HepG2 (cell line): ENCODE results near the gene PEF1. TPM values are rescaled to one million over a fixed set of nuclear protein-coding genes. Genes with fewer than 3 reads are reported as not detected.

ENCODE experiments used
- AKNA ChIP-seq: sonication (generic); formaldehyde crosslinking; IDR thresholded peaks from 2 replicates; pipeline ENCODE4 v1.4.0; 2020; ENCODE audit warnings: missing genetic modification reagents, borderline replicate concordance
- CBX5 ChIP-seq: sonication (generic); formaldehyde crosslinking; IDR thresholded peaks from 2 replicates; pipeline ENCODE4 v1.4.0; 2020; ENCODE audit warnings: missing genetic modification reagents, borderline replicate concordance
- ELF1 ChIP-seq: sonication (generic); formaldehyde crosslinking; IDR thresholded peaks from 2 replicates; pipeline ENCODE4 v1.4.0; 2020; ENCODE audit warnings: missing genetic modification reagents
- FIP1L1 ChIP-seq: fragments of 200-400 bp; formaldehyde crosslinking; IDR thresholded peaks from 2 replicates; pipeline ENCODE4 v1.6.1; 2018; ENCODE audit warnings: low read depth, mild to moderate bottlenecking, low read length, moderate library complexity, borderline replicate concordance; ENCODE audit not compliant: insufficient read depth
- FOXJ3 ChIP-seq: sonication (generic); formaldehyde crosslinking; IDR thresholded peaks from 2 replicates; pipeline ENCODE4 v1.4.0; 2020; ENCODE audit warnings: missing genetic modification reagents, mild to moderate bottlenecking, borderline replicate concordance
- GTF2F1 ChIP-seq: fragments of 150-350 bp; IDR thresholded peaks from 2 replicates; pipeline ENCODE4 v1.6.1; 2014; ENCODE audit warnings: low read length
- PHF20 ChIP-seq: sonication (generic); formaldehyde crosslinking; IDR thresholded peaks from 2 replicates; pipeline ENCODE4 v1.5.0; 2020; ENCODE audit warnings: mild to moderate bottlenecking, missing genetic modification reagents
- SALL1 ChIP-seq: sonication (generic); formaldehyde crosslinking; IDR thresholded peaks from 2 replicates; pipeline ENCODE4 v1.8.0; 2022; ENCODE audit warnings: mild to moderate bottlenecking, missing genetic modification reagents
- TFDP1 ChIP-seq: IDR thresholded peaks from 2 replicates; pipeline ENCODE4 v1.6.1; 2016; ENCODE audit warnings: missing compliant biosample characterization, missing genetic modification reagents, borderline replicate concordance
- TFE3 ChIP-seq: IDR thresholded peaks from 2 replicates; pipeline ENCODE4 v1.6.1; 2016
- UBTF ChIP-seq: sonication (generic); formaldehyde crosslinking; IDR thresholded peaks from 2 replicates; pipeline ENCODE4 v1.4.0; 2020; ENCODE audit warnings: mild to moderate bottlenecking, missing genetic modification reagents
- USF2 ChIP-seq, 2 experiments: sonication (generic) in 1 of 2; formaldehyde crosslinking in 1 of 2; IDR thresholded peaks; 2 replicates each; pipeline versions ENCODE4 v1.5.1 to v1.6.1; 2011 to 2020; ENCODE audit warnings: borderline replicate concordance in 1 of 2, low read depth in 1 of 2, low read length in 1 of 2, mild to moderate bottlenecking in 1 of 2, missing genetic modification reagents in 1 of 2, moderate library complexity in 1 of 2
- ZFY ChIP-seq: sonication (generic); formaldehyde crosslinking; IDR thresholded peaks from 2 replicates; pipeline ENCODE4 v1.4.0; 2020; ENCODE audit warnings: missing genetic modification reagents
- ZNF350 ChIP-seq: sonication (generic); formaldehyde crosslinking; IDR thresholded peaks from 2 replicates; pipeline ENCODE4 v1.4.0; 2020; ENCODE audit warnings: mild to moderate bottlenecking, low read depth, missing genetic modification reagents, borderline replicate concordance
- ZNF530 ChIP-seq: sonication (generic); formaldehyde crosslinking; IDR thresholded peaks from 2 replicates; pipeline ENCODE4 v1.5.0; 2020; ENCODE audit warnings: low read depth, mild to moderate bottlenecking, missing genetic modification reagents
- polyA plus RNA-seq, 8 experiments: library from polyadenylated mRNA; depleted of rRNA in 3 of 8; stranded (reverse) in 7 of 8; unstranded in 1 of 8; fragments of >200 nt; fragmentation: Illumina TruSeq in 4 of 8; extraction: Trizol in 4 of 8; gene quantifications; 2 replicates each; pipeline versions ENCODE4 v1.2.1 to v1.2.3, GENCODE V29; 2011 to 2016; ENCODE audit warnings: low read depth in 4 of 8, missing spikeins in 1 of 8, mixed read lengths in 1 of 8; ENCODE audit not compliant: insufficient read depth in 1 of 8
- total RNA-seq, 5 experiments: library from RNA; depleted of rRNA; stranded (reverse); fragments of >200 nt; fragmentation: Illumina TruSeq; extraction: Trizol; gene quantifications; 2 replicates each; pipeline ENCODE4 v1.2.3, GENCODE V29; 2016; ENCODE audit warnings: low read depth in 1 of 5

Gene PEF1
- total and polyA plus RNA-seq, 2 of the 13 experiments (the other 11 are each of a cell fraction or from before 2014, with no cell fraction given) = 57.1 to 57.8 TPM

GRCh38 chr1:31583995-31584868 is 60.4 kb downstream of the PEF1 start (continued):
- no peak for TF ChIP-seq USF2 (IDR thresholded peaks at IDR 0.05; ENCODE audit: low read depth, low read length)
- TF ChIP-seq USF2 (CRISPR knock-in tag; IDR thresholded peaks at IDR 0.05; ENCODE audit: borderline replicate concordance) = peak; percentile 67; the same call in 1 of the 2 replicates
- TF ChIP-seq AKNA (CRISPR knock-in tag) = no peak
- no peak for TF ChIP-seq PHF20 (CRISPR knock-in tag)
- no peak for TF ChIP-seq FIP1L1
- no peak for TF ChIP-seq GTF2F1
- no peak for TF ChIP-seq FOXJ3
- no peak for TF ChIP-seq ELF1 (CRISPR knock-in tag)
- peak; percentile 51 for TF ChIP-seq UBTF (CRISPR knock-in tag)
- TF ChIP-seq CBX5 (CRISPR knock-in tag) = no peak
- peak; percentile 58 for TF ChIP-seq ZFY
- peak; percentile 75; the same call in 1 of the 2 replicates for TF ChIP-seq ZNF530 (CRISPR knock-in tag)
- peak; percentile 89 for TF ChIP-seq TFE3
- no peak for TF ChIP-seq TFDP1 (CRISPR knock-in tag)
- TF ChIP-seq ZNF350 (CRISPR knock-in tag) = peak; percentile 37; the same call in 1 of the 2 replicates
- peak; percentile 54; the same call in 1 of the 2 replicates for TF ChIP-seq SALL1 (CRISPR knock-in tag)
